ENCODE data around the gene SOX11.

Gene SOX11

GRCh38 chr2:5723791-5724735, 31.9 kb downstream of the SOX11 start:
- peaks cover 9 to 21% of the 10 kb centered on the region in 2 donors for H3K27me3 Mint-ChIP-seq
- H3K9me3 Mint-ChIP-seq, result no peaks in the 10 kb centered on the region
- no peak for DNase-seq
- H3K4me1 Mint-ChIP-seq, result peaks cover 2 to 4% of the 10 kb centered on the region in 2 donors
- H3K36me3 Mint-ChIP-seq, result no peaks in the 10 kb centered on the region
- H3K4me3 Mint-ChIP-seq, result no peak overlapping the region
- ATAC-seq (replicated peaks), result no peak
- H3K27ac Mint-ChIP-seq, result no peak overlapping the region

GRCh38 chr2:5725072-5725471, 32.9 kb downstream of the SOX11 start:
- Mint-ChIP-seq H3K27ac (no peak overlapping the region), H3K4me3 (no peak overlapping the region), H3K9me3 (no peaks in the 10 kb centered on the region), H3K27me3 (peaks cover 9 to 21% of the 10 kb centered on the region in 2 donors), H3K4me1 (peaks cover 2 to 4% of the 10 kb centered on the region in 2 donors), H3K36me3 (no peaks in the 10 kb centered on the region)
- no peak for ATAC-seq (replicated peaks)
- DNase-seq, result no peak

- ATAC-seq (replicated peaks), result no peak
- Mint-ChIP-seq H3K27me3 (peaks cover 9 to 21% of the 10 kb centered on the region in 2 donors), H3K4me3 (peak overlapping the region in 1 of 2 donors; percentile 36), H3K9me3 (no peaks in the 10 kb centered on the region), H3K4me1 (peaks cover 2 to 4% of the 10 kb centered on the region in 2 donors), H3K36me3 (no peaks in the 10 kb centered on the region), H3K27ac (no peak overlapping the region)
- DNase-seq, result no peak
Measured at GRCh38 chr2:5725794-5726463, 33.7 kb downstream of the SOX11 start.

- peaks cover 2 to 4% of the 10 kb centered on the region in 2 donors for H3K4me1 Mint-ChIP-seq
- no peak overlapping the region for H3K4me3 Mint-ChIP-seq
- no peaks in the 10 kb centered on the region for H3K9me3 Mint-ChIP-seq
- DNase-seq, result no peak
- H3K27me3 Mint-ChIP-seq, result peaks cover 9 to 21% of the 10 kb centered on the region in 2 donors
- ATAC-seq (replicated peaks), result no peak
- H3K36me3 Mint-ChIP-seq, result no peaks in the 10 kb centered on the region
- no peak overlapping the region for H3K27ac Mint-ChIP-seq
Measured at GRCh38 chr2:5727235-5727634, 35.1 kb downstream of the SOX11 start.

- DNase-seq (no peak), ATAC-seq (replicated peaks) (no peak)
- Mint-ChIP-seq H3K36me3 (peaks cover 0 to 1% of the 10 kb centered on the region in 2 donors), H3K4me1 (peaks cover 2 to 4% of the 10 kb centered on the region in 2 donors), H3K27me3 (peaks cover 9 to 19% of the 10 kb centered on the region in 2 donors), H3K9me3 (no peaks in the 10 kb centered on the region), H3K4me3 (no peak overlapping the region), H3K27ac (no peak overlapping the region)
Measured at GRCh38 chr2:5729416-5729815, 37.2 kb downstream of the SOX11 start.

GRCh38 chr2:5730386-5730785, 38.2 kb downstream of the SOX11 start:
- Mint-ChIP-seq H3K27ac (no peak overlapping the region), H3K9me3 (peaks cover 0 to 1% of the 10 kb centered on the region in 2 donors), H3K4me3 (no peak overlapping the region), H3K4me1 (peaks cover 2 to 4% of the 10 kb centered on the region in 2 donors), H3K27me3 (peaks cover 9 to 10% of the 10 kb centered on the region in 2 donors), H3K36me3 (peaks cover 0 to 1% of the 10 kb centered on the region in 2 donors)
- DNase-seq, result no peak
- no peak for ATAC-seq (replicated peaks)

GRCh38 chr2:5734859-5735520, 42.8 kb downstream of the SOX11 start:
- DNase-seq (no peak), ATAC-seq (replicated peaks) (no peak)
- Mint-ChIP-seq H3K36me3 (peaks cover 0 to 1% of the 10 kb centered on the region in 2 donors), H3K27me3 (no peaks in the 10 kb centered on the region), H3K9me3 (peaks cover 0 to 1% of the 10 kb centered on the region in 2 donors), H3K4me3 (no peak overlapping the region), H3K27ac (no peak overlapping the region), H3K4me1 (no peaks in the 10 kb centered on the region)

- Mint-ChIP-seq H3K4me1 (no peaks in the 10 kb centered on the region), H3K4me3 (no peak overlapping the region), H3K27ac (no peak overlapping the region), H3K9me3 (peaks cover 0 to 1% of the 10 kb centered on the region in 2 donors), H3K36me3 (peaks cover 0 to 1% of the 10 kb centered on the region in 2 donors), H3K27me3 (no peaks in the 10 kb centered on the region)
- no peak for ATAC-seq (replicated peaks)
- DNase-seq, result no peak
Measured at GRCh38 chr2:5735521-5735861, 43.3 kb downstream of the SOX11 start.

GRCh38 chr2:5736050-5736449, 43.9 kb downstream of the SOX11 start:
- no peaks in the 10 kb centered on the region for H3K27me3 Mint-ChIP-seq
- H3K4me1 Mint-ChIP-seq, result no peaks in the 10 kb centered on the region
- H3K36me3 Mint-ChIP-seq, result peaks cover 0 to 1% of the 10 kb centered on the region in 2 donors
- no peak for ATAC-seq (replicated peaks)
- no peak overlapping the region for H3K27ac Mint-ChIP-seq
- H3K4me3 Mint-ChIP-seq, result no peak overlapping the region
- DNase-seq, result no peak
- H3K9me3 Mint-ChIP-seq, result peaks cover 0 to 1% of the 10 kb centered on the region in 2 donors

GRCh38 chr2:5736886-5737285, 44.7 kb downstream of the SOX11 start:
- H3K36me3 Mint-ChIP-seq, result peaks cover 0 to 1% of the 10 kb centered on the region in 2 donors
- H3K27ac Mint-ChIP-seq, result no peak overlapping the region
- H3K4me3 Mint-ChIP-seq, result no peak overlapping the region
- H3K27me3 Mint-ChIP-seq, result no peaks in the 10 kb centered on the region
- ATAC-seq (replicated peaks), result no peak
- DNase-seq, result no peak
- H3K4me1 Mint-ChIP-seq, result no peaks in the 10 kb centered on the region
- H3K9me3 Mint-ChIP-seq, result peaks cover 0 to 1% of the 10 kb centered on the region in 2 donors

- Mint-ChIP-seq H3K27me3 (no peaks in the 10 kb centered on the region), H3K9me3 (no peaks in the 10 kb centered on the region), H3K27ac (no peak overlapping the region), H3K4me3 (no peak overlapping the region), H3K4me1 (no peaks in the 10 kb centered on the region), H3K36me3 (no peaks in the 10 kb centered on the region)
- ATAC-seq (replicated peaks) (no peak), DNase-seq (no peak)
Measured at GRCh38 chr2:5740053-5740452, 47.9 kb downstream of the SOX11 start.

- H3K27me3 Mint-ChIP-seq, result no peaks in the 10 kb centered on the region
- no peaks in the 10 kb centered on the region for H3K36me3 Mint-ChIP-seq
- H3K4me3 Mint-ChIP-seq, result no peak overlapping the region
- ATAC-seq (replicated peaks), result no peak
- H3K4me1 Mint-ChIP-seq, result no peaks in the 10 kb centered on the region
- H3K9me3 Mint-ChIP-seq, result no peaks in the 10 kb centered on the region
- no peak overlapping the region for H3K27ac Mint-ChIP-seq
- no peak for DNase-seq
Measured at GRCh38 chr2:5740817-5741216, 48.6 kb downstream of the SOX11 start.

- Mint-ChIP-seq H3K36me3 (no peaks in the 10 kb centered on the region), H3K27me3 (no peaks in the 10 kb centered on the region), H3K4me1 (no peaks in the 10 kb centered on the region), H3K4me3 (no peak overlapping the region), H3K9me3 (no peaks in the 10 kb centered on the region), H3K27ac (no peak overlapping the region)
- no peak for DNase-seq
- no peak for ATAC-seq (replicated peaks)
Measured at GRCh38 chr2:5741242-5741641, 49.1 kb downstream of the SOX11 start.

- H3K4me3 Mint-ChIP-seq, result no peak overlapping the region
- H3K9me3 Mint-ChIP-seq, result no peaks in the 10 kb centered on the region
- DNase-seq (no peak), ATAC-seq (replicated peaks) (no peak)
- H3K36me3 Mint-ChIP-seq, result no peaks in the 10 kb centered on the region
- H3K27ac Mint-ChIP-seq, result no peak overlapping the region
- H3K4me1 Mint-ChIP-seq, result no peaks in the 10 kb centered on the region
- no peaks in the 10 kb centered on the region for H3K27me3 Mint-ChIP-seq
Measured at GRCh38 chr2:5742126-5742525, 49.9 kb downstream of the SOX11 start.

Data from stimulated activated naive B cell treated with anti-CD40 and anti-IgM and Interleukin-4, amounts not matched to agents 10 μg/mL and 1 μg/mL and 100 μg/mL, for 72 hours (primary cell).